Measurements from ENCODE around the gene GSTO2.

GRCh38 chr10:104281694-104282093 lies 12.7 kb downstream of the GSTO2 start:
- TF ChIP-seq GATA3 (IDR thresholded peaks at IDR 0.05; ENCODE audit: low read depth, low read length) (no peak), GATA2 (IDR thresholded peaks at IDR 0.05; ENCODE audit: low read depth, low read length) (no peak)
